ENCODE data around the gene NCOA3.
"Not testable (repeated sequence)": the region's sequence is repeated elsewhere in the genome, so short reads cannot be mapped to it uniquely, and the experiment has no call there.

NCOA3 gene

DNA sequence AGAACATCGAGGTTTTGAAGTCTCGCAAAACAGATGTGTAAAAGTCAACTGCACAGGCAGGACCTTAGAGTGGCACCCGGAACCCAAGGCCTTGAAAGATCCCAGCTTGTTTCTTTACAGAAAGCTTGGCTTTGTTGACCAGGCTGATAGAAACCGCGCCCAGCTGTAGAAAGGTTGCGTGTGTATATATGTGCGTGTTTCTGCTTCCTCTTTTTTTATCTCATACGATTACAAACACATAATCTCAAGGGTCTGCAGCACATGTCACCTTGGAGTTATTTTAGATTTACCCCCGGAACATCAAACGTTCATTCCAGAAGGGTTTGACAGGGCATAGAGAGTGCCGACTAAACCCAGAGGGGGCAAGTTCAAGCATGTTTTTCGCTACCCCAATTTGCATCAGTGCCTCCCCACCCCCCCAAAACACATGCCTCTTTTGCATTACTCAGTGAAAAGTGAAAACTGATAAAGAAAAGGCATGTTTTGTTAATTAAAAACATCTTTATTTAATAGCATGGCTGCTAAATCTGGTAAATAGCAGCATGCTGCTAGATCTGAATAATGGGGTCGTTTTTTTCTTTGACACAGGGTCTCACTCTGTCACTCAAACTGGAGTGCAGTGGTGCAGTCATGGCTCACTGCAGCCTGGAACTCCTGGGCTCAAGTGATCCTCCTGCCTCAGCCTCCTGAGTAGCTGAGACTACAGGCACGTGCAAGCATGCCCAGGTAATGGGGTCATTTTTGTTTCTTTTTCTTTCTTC is 33.2 kb upstream of the NCOA3 start:
- DNase-seq (ENCODE audit: low read depth in 3 of 3, low spot score in 1 of 3) = no peak

DNA sequence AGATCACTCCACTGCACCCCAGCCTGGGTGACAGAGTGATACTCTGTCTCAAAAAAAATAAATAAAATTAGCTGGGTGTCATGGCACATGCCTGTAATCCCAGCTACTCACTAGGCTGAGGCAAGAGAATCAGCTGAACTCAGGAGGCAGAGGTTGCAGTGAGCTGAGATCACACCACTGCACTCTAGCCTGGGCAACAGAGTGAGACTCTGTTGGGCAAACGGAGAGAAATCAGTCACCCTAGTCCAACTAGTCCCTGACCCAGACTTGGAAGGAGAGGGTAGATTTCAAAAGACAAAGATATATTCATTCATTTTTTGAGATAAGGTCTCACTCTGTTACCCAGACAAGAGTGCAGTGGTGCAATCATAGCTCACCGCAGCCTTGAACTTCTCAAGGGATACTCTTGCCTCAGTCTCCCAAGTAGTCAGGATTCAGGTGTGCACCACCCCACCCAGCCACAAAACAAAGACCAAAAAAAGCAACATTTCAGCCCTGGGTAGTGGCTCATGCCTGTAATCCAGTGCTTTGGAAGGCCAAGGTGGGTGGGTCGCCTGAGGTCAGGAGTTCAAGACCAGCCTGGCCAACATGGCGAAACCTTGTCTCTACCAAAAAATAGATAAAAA is 26.2 kb upstream of the NCOA3 start:
- no peak for DNase-seq (ENCODE audit: low read depth in 3 of 3, low spot score in 1 of 3)

- no peak for DNase-seq (ENCODE audit: low read depth in 3 of 3, low spot score in 1 of 3)
These were observed 25.2 kb upstream of the NCOA3 start for GRCh38 chr20:47476452-47476851.

DNA sequence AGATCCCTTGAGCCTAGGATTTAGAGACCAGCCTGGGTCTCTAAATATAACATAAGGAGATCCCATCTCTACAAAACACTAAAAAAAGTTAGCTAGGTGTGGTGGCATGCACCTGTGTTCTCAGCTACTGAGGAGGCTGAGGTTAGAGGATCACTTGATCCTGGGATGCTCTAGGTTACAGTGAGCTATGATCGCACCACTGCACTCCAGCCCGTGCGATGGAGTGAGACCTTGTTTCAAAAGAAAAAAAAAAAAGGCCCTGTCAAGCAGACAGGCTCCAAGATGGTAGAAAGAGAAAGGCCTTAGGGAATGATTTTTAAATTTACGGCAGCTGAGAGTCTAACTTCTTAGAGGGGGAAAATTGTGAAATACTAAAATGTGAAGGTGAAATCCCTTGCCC is 22.6 kb upstream of the NCOA3 start:
- DNase-seq (ENCODE audit: low read depth in 3 of 3, low spot score in 1 of 3) = no peak

DNA sequence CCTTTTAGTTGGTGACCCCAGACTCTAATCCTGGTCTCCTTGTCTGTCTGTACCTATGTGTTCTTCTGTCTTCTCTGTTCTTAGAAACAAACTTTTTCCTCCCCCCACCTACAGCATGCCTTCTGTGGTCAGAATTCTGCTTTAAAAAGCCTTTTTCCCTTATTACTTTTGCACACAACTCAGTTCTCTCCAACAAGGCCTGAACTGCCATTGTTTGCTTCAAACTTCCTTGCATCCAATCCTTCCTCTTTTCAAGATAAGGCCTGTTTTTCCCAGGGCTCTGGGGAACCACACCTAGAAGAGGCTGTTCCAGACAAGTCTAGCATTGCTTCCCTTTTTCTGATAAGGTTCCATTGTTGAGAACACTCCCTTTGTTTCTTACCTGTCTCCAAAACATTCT is 22.2 kb upstream of the NCOA3 start:
- no peak for DNase-seq (ENCODE audit: low read depth in 3 of 3, low spot score in 1 of 3)

- no peak for DNase-seq (ENCODE audit: low read depth in 3 of 3, low spot score in 1 of 3)
These were observed 21.4 kb upstream of the NCOA3 start for GRCh38 chr20:47480239-47480638.

DNA sequence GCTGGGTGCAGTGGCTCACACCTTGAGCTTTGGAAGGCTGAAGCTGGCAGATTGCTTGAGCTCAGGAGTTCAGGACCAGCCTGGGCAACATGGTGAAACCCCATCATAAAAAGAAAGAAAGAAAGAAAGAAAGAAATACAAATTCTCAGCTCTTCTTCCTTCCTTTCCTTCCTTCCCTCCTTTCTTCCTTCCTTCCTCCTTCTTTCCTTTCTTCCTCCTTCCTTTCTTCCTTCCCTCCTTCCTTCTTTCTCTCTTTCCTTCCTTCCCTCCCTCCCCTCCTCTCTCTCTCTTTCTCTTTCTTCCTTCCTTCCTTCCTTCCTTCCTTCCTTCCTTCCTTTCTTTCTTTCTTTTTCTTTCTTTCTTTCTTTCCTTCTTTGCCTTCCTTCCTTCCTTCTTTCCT is 21.0 kb upstream of the NCOA3 start:
- DNase-seq (ENCODE audit: low read depth in 3 of 3, low spot score in 1 of 3) = no peak

- no peak for DNase-seq (ENCODE audit: low read depth in 3 of 3, low spot score in 1 of 3)
These were observed 20.1 kb upstream of the NCOA3 start for GRCh38 chr20:47481330-47482216.

- DNase-seq (ENCODE audit: low read depth in 3 of 3, low spot score in 1 of 3) = no peak
These were observed 19.0 kb upstream of the NCOA3 start for GRCh38 chr20:47482705-47483104.

- no peak for DNase-seq (ENCODE audit: low read depth in 3 of 3, low spot score in 1 of 3)
These were observed 17.4 kb upstream of the NCOA3 start for GRCh38 chr20:47484303-47484702.

GRCh38 chr20:47487175-47487917 is 14.3 kb upstream of the NCOA3 start:
- peak in 2 of 3 donors; percentile 13 to 39 for DNase-seq (ENCODE audit: low read depth in 3 of 3, low spot score in 1 of 3)

DNA sequence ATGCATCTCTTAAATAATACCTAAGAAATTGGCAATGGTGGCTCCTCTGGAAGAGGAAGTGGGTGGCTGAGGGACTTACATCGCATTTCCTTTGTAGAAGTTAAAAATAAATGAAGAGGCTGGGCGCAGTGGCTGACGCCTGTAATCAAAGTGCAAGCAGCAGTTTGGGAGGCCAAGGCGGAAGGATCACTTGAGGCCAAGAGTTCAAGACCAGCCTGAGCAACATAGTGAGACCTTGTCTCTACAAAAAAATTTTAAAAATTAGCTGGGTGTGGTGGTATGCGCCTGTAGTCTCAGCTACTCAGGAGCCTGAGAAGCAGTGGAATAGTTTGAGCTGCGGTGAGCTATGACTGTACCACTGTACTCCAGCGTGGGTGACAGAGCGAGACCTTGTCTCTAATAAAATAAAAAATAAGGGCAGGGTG is 12.2 kb upstream of the NCOA3 start:
- DNase-seq (ENCODE audit: low read depth in 3 of 3, low spot score in 1 of 3) = no peak

DNA sequence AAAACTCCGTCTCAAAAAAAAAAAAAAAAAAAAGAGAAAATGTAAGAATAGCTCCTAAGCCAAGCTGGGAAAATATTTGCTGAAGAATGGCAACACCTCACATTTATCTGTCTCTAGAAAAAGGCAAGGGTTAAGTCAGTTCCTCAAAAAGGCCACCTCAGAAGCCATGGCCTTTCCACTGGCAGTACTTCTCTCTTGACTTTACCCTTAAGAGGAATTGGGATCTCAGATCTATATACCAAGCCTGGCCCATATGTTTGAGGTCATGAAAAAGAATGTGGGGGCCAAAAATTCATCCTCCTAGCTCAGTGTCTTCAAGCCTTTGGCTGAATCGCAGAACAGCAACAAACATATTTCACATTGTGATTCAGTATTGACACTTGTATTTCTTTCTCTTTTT is 10.9 kb upstream of the NCOA3 start:
- no peak for DNase-seq (ENCODE audit: low read depth in 3 of 3, low spot score in 1 of 3)

GRCh38 chr20:47492284-47492683 is 9.4 kb upstream of the NCOA3 start:
- no peak for DNase-seq (ENCODE audit: low read depth in 3 of 3, low spot score in 1 of 3)

GRCh38 chr20:47493175-47493962 is 8.3 kb upstream of the NCOA3 start:
- DNase-seq (ENCODE audit: low read depth in 3 of 3, low spot score in 1 of 3) = peak in 1 of 3 donors; percentile 55

DNA sequence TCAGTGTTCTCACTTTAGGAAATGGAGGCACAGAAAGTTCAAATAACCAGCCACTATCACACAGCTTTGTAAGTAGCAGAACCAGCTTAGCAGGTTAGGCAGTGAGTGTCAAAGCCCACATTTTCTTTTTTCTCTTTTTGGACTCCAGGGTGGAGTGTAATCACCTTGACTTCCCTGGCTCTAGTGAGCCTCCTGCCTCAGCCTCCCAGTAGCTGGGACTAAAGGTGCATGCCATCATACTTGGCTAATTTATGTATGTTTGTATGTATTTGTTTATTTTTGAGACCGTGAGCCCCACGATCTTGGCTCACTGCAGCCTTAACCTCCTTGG is 7.8 kb upstream of the NCOA3 start:
- DNase-seq (ENCODE audit: low read depth in 3 of 3, low spot score in 1 of 3) = no peak

GRCh38 chr20:47494606-47495005 is 7.1 kb upstream of the NCOA3 start:
- not testable (repeated sequence) for DNase-seq (ENCODE audit: low read depth in 3 of 3, low spot score in 1 of 3)

- DNase-seq (ENCODE audit: low read depth in 3 of 3, low spot score in 1 of 3) = no peak
These were observed 5.6 kb upstream of the NCOA3 start for GRCh38 chr20:47496118-47496517.

- DNase-seq (ENCODE audit: low read depth in 3 of 3, low spot score in 1 of 3) = no peak
These were observed 3.1 kb upstream of the NCOA3 start for GRCh38 chr20:47498606-47499005.

GRCh38 chr20:47499053-47499452 is 2.6 kb upstream of the NCOA3 start:
- no peak for DNase-seq (ENCODE audit: low read depth in 3 of 3, low spot score in 1 of 3)

DNA sequence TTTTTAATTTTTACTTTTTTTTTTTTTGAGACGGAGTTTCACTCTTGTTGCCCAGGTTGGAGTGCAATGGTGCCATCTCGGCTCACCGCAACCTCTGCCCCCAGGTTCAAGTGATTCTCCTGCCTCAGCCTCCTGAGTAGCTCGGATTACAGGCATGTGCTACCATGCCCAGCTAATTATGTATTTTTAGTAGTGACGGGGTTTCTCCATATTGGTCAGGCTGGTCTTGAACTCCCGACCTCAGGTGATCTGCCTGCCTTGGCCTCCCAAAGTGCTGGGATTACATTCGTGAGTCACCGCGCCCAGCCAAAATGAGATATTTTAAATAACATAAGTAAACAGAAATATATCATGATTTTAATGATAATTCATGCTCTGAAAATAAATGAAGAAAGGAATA is 1.6 kb upstream of the NCOA3 start:
- DNase-seq (ENCODE audit: low read depth in 3 of 3, low spot score in 1 of 3) = not testable (repeated sequence)
